Mammary epithelial cell (primary cell): ENCODE measurements around the gene AP3B2.

Experiments
- CTCF ChIP-seq, 2 donors: IDR thresholded peaks in 1 of 2; conservative IDR thresholded peaks in 1 of 2; 2 replicates each; pipeline ENCODE4 v1.5.1; 2011 to 2012; ENCODE audit warnings: inconsistent platforms in 2 of 2, low read length in 2 of 2, mild to moderate bottlenecking in 2 of 2, control low read depth in 1 of 2, low read depth in 1 of 2; ENCODE audit not compliant: insufficient read depth in 1 of 2; ENCODE audit errors: extremely low read depth in 1 of 2
- EZH2 ChIP-seq: IDR thresholded peaks from 2 replicates; pipeline ENCODE4 v1.6.1; 2012; ENCODE audit warnings: low read length, inconsistent platforms, borderline replicate concordance

DNA sequence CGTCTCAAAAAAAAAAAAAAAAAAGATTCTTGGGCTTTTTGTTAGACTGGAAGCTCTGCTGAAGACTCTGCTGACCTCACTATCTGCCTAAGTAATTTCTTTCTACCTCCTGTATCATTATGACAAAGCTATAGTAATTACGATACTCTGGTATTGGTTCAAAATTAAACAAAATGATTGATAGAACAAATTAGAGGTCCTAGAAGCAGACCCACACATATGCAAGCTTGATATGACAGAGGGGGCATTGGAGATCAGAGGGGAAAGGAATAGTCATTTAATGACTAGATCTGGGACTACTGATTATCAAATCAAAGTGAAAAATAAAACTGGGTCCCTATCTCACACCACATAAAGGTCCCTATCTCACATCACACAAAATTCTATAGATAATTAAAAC, 21.9 kb upstream of the AP3B2 start:
- TF ChIP-seq CTCF (conservative IDR thresholded peaks at IDR 0.05 in 1 of 2, IDR thresholded peaks at IDR 0.05 in 1 of 2; ENCODE audit: extremely low read depth in 1 of 2, insufficient read depth in 1 of 2, low read depth in 1 of 2, low read length in 2 of 2) = no peak
- no peak for TF ChIP-seq EZH2
